ENCODE measurements around the gene ZNF81. TPM values are rescaled to one million over a fixed set of nuclear protein-coding genes. Genes with fewer than 3 reads are reported as not detected.

The ZNF81 gene
- total and polyA plus RNA-seq, 2 of the 4 experiments (the other 2 are of a cell fraction): 2.1 to 4.5 TPM

DNA sequence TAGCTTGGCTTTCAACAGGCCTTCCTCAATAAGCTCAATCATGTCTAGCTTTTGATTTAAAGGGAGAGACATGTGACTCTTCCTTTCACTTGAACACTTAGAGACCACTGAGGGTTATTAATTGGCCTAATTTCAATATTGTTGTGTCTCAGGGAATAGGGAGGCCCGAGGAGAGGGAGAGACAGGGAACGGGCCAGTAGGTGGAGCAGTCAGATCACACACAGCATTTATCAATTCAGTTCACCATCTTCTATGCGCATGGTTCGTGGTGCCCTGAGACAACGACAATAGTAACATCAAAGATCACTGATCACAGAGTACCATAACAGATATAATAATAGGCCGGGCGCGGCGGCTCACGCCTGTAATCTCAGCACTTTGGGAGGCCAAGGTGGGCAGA is 17.8 kb downstream of the ZNF81 start:
- H2BK5ac ChIP-seq (ENCODE audit: low read depth, low read length, poor library complexity, severe bottlenecking): no peak overlapping the region
- H4K8ac ChIP-seq (ENCODE audit: low read depth in 2 of 2, low read length in 2 of 2): no peak overlapping the region
- BruUV-seq (replicated peaks): no TSS peak
- H3K27me3 ChIP-seq (ENCODE audit: control insufficient read depth, insufficient read depth, low read length): no peaks in the 10 kb centered on the region
- no peak overlapping the region for H3K9ac ChIP-seq (ENCODE audit: low read depth, low read length)
- ATAC-seq (ENCODE audit: low read depth) (peak; percentile 57), DNase-seq (peak; percentile 13)
- no peak overlapping the region for H3K14ac ChIP-seq (replicated peaks; ENCODE audit: low read depth, low read length)
- in situ Hi-C loops (cut with MboI; ENCODE audit: low sequenced_read_pairs) (no loop called here), intact Hi-C loops (cut with micrococcal nuclease) (no loop called here), dilution Hi-C loops (cut with HindIII; ENCODE audit: low sequenced_read_pairs, unreplicated experiment) (no loop called here)
- 60% methylated on average over 1 of the region's 10 CpGs; no CpG with 5 or more reads in 1 of the 2 experiments for WGBS, 2 experiments (ENCODE audit: extremely low coverage in 2 of 2, insufficient read length in 1 of 2)
- no peak overlapping the region for H2AFZ ChIP-seq (replicated peaks; ENCODE audit: low read length, poor library complexity)
- H2AK9ac ChIP-seq (replicated peaks; ENCODE audit: low read depth, low read length, poor library complexity): no peak overlapping the region
- no peaks in the 10 kb centered on the region for H4K20me1 ChIP-seq (ENCODE audit: insufficient read depth, low read length)
- POLR2A ChIA-PET (ENCODE audit: unreplicated experiment): no interaction called here
- CTCF ChIA-PET: interaction anchor here (0.6 to 1.5 kb wide), 2 partner anchors 14 to 60 kb away, joined by 3 read pairs; no protein-coding TSS in a partner anchor
- no peak overlapping the region for H2BK20ac ChIP-seq (ENCODE audit: low read depth, low read length)
- TF ChIP-seq POLR2A (IDR thresholded peaks at IDR 0.05; ENCODE audit: low read depth, low read length): no peak
- no peak for TF ChIP-seq RCOR1 (IDR thresholded peaks at IDR 0.05; ENCODE audit: insufficient replicate concordance, low read length)
- peak; percentile 45 for TF ChIP-seq SMC3 (IDR thresholded peaks at IDR 0.05; ENCODE audit: low read depth, low read length)
- no peak for TF ChIP-seq NFE2L2 (IDR thresholded peaks at IDR 0.05; ENCODE audit: low read depth, low read length)
- TF ChIP-seq, protein P1, sequence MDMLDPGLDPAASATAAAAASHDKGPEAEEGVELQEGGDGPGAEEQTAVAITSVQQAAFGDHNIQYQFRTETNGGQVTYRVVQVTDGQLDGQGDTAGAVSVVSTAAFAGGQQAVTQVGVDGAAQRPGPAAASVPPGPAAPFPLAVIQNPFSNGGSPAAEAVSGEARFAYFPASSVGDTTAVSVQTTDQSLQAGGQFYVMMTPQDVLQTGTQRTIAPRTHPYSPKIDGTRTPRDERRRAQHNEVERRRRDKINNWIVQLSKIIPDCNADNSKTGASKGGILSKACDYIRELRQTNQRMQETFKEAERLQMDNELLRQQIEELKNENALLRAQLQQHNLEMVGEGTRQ (IDR thresholded peaks at IDR 0.05; ENCODE audit: low read depth, low read length): no peak
- TF ChIP-seq BHLHE40 (IDR thresholded peaks at IDR 0.05; ENCODE audit: low read depth, low read length): no peak
- TF ChIP-seq, protein P2, sequence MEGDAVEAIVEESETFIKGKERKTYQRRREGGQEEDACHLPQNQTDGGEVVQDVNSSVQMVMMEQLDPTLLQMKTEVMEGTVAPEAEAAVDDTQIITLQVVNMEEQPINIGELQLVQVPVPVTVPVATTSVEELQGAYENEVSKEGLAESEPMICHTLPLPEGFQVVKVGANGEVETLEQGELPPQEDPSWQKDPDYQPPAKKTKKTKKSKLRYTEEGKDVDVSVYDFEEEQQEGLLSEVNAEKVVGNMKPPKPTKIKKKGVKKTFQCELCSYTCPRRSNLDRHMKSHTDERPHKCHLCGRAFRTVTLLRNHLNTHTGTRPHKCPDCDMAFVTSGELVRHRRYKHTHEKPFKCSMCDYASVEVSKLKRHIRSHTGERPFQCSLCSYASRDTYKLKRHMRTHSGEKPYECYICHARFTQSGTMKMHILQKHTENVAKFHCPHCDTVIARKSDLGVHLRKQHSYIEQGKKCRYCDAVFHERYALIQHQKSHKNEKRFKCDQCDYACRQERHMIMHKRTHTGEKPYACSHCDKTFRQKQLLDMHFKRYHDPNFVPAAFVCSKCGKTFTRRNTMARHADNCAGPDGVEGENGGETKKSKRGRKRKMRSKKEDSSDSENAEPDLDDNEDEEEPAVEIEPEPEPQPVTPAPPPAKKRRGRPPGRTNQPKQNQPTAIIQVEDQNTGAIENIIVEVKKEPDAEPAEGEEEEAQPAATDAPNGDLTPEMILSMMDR (conservative IDR thresholded peaks at IDR 0.05; ENCODE audit: low read depth, low read length): peak; percentile 43
- peak; percentile 46 for TF ChIP-seq RAD21 (IDR thresholded peaks at IDR 0.05; ENCODE audit: low read length)
- TF ChIP-seq, protein P3, sequence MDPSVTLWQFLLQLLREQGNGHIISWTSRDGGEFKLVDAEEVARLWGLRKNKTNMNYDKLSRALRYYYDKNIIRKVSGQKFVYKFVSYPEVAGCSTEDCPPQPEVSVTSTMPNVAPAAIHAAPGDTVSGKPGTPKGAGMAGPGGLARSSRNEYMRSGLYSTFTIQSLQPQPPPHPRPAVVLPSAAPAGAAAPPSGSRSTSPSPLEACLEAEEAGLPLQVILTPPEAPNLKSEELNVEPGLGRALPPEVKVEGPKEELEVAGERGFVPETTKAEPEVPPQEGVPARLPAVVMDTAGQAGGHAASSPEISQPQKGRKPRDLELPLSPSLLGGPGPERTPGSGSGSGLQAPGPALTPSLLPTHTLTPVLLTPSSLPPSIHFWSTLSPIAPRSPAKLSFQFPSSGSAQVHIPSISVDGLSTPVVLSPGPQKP (IDR thresholded peaks at IDR 0.05; ENCODE audit: borderline replicate concordance, low read depth, low read length): no peak
- no peak for TF ChIP-seq MAFK (IDR thresholded peaks at IDR 0.05; ENCODE audit: low read depth, low read length)
- H3K27ac ChIP-seq (ENCODE audit: insufficient read depth, low read length): no peak overlapping the region
- H4K91ac ChIP-seq (ENCODE audit: insufficient read depth, low read depth, low read length): no peak overlapping the region
- no peak overlapping the region for H3K18ac ChIP-seq (ENCODE audit: low read depth, low read length)
- no peak overlapping the region for H3K23ac ChIP-seq (ENCODE audit: low read depth, low read length)
- H3K79me1 ChIP-seq (ENCODE audit: low read depth in 1 of 2, low read length in 2 of 2): no peaks in the 10 kb centered on the region; a peak in 1 of 4 replicates
- H2BK15ac ChIP-seq (ENCODE audit: low read depth, low read length): no peak overlapping the region
- H3K4me1 ChIP-seq (ENCODE audit: control insufficient read depth, insufficient read depth, low read length): no peaks in the 10 kb centered on the region
- H4K5ac ChIP-seq (ENCODE audit: low read depth, low read length): no peak overlapping the region
- H3K9me3 ChIP-seq (ENCODE audit: control insufficient read depth, insufficient read depth, low read length): no peaks in the 10 kb centered on the region
- H3K36me3 ChIP-seq (ENCODE audit: control insufficient read depth, insufficient read depth, low read length): no peaks in the 10 kb centered on the region
- no peak overlapping the region for H3K56ac ChIP-seq (ENCODE audit: extremely low read depth, insufficient read depth, low read length)
- H3K4ac ChIP-seq (ENCODE audit: low read depth, low read length): no peak overlapping the region
- H3K9me1 ChIP-seq (ENCODE audit: insufficient read depth, low read length): no peaks in the 10 kb centered on the region
- H2AK5ac ChIP-seq (ENCODE audit: low read depth, low read length): no peak overlapping the region
- H3K4me2 ChIP-seq (ENCODE audit: low read depth, low read length): no peak overlapping the region
- H2BK120ac ChIP-seq (ENCODE audit: low read depth, low read length): no peak overlapping the region
- no peak overlapping the region for H3K4me3 ChIP-seq (ENCODE audit: insufficient read depth, low read depth, low read length)
